Activated naive CD4-positive, alpha-beta T cell (primary cell): ENCODE data around the gene TMIGD2.
"Not testable (repeated sequence)": the region's sequence is repeated elsewhere in the genome, so short reads cannot be mapped to it uniquely, and the experiment has no call there.

Experiments used
- DNase-seq, 4 experiments: peaks; one replicate each; lab custom pipeline; 2025; lab: John Stamatoyannopoulos, UW

The TMIGD2 gene, protein sequence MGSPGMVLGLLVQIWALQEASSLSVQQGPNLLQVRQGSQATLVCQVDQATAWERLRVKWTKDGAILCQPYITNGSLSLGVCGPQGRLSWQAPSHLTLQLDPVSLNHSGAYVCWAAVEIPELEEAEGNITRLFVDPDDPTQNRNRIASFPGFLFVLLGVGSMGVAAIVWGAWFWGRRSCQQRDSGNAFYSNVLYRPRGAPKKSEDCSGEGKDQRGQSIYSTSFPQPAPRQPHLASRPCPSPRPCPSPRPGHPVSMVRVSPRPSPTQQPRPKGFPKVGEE

DNA sequence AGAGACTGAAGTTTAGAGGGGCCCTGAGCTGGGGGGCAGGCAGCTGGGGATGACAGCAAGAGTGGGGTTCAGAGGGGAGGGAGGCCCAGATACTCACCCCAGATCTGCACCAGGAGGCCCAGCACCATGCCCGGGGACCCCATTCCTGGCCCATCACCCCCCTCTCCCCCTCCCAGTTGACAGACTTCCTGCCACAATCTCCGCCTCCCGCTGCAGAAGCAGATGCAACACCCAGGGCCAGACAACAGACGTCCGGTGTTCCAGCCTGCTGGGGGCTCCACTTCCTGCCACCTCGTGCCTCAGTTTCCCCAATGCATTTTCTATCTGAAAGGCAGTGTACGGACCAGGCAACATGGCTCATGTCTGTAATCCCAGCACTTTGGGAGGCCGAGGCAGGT is at the start of gene TMIGD2:
Gene TMIGD2, minus strand, starts transcription at position 147 of the 398 bp plus-strand sequence. Its CDS starts 4 bp downstream, at position 143.
- DNase-seq: peak in 1 of 4 experiments; percentile 42

DNA sequence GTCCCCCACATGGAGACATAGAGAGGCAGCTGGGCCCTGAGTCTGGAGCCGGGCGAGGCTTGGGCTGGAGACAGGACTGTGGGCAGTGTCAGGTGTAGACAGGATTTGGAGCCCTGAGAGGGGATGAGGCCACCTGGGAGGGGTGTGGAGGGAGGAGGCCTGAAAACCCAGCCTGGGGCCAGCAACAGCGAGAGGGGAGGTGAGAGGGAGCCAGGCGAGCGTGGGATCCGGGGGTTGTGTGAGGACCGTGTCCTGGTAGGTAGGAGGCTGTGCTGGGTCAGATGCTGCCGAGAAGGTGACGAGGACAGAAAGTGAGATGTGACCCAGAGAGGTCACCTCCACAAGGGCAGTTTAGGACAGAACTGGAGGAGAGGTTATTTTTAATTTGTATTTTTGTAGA is 48.5 kb upstream of the TMIGD2 start:
- no peak for DNase-seq

DNA sequence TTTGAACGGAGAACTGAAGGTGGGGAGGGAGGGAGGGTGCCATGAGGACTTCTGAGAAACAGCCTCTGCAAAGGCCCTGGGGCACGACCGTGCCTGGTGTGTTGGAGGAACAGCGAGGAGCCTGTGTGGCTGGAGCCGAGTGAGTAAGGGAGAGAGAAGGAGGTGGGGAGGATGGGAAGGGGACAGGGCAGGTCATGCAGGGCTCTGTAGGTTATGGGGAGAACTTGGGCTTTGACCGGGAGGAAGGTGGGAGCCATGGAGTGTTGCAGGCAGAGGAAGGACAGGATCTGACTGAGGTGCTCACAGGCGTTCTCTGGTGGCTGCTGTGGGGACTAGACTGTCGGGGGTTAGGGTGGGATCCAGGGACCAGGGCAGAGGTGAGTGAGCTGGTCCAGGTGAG is 47.9 kb upstream of the TMIGD2 start:
- DNase-seq: no peak

DNA sequence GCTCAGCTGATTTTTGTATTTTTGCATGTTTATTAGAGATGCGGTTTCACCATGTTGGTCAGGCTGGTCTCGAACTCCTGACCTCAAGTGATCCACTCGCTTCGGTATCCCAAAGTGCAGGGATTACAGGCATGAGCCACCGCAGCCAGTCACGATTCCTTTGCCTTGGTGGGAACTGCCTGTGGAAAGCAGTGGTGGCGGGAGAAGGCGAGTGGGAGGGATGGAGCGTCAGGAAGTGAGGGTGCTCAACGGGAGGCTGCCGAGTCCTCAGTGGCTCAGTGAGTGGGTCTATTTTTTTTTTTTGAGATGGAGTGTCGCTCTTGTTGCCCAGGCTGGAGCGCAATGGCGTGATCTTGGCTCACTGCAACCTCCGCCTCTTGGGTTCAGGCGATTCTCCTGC is 47.0 kb upstream of the TMIGD2 start:
- DNase-seq: not testable (repeated sequence)

DNA sequence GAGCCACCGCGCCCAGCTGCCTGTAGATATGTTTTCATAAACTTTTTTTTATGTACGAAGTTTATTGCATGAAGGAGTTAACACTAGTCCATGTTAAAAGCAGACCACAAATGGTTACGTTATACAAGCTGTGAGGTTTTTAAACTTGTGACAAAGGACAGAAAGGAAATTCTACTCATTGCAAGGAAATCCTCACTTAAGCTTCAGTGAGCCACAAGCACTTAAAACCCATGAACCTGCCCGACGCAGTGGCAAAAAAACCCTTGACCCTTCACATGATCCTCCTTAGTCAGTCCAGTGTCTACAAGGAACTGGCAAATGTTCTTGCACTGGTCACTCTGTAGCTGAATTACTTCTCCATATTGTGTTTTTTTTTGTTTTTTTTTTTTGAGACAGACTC is 45.3 kb upstream of the TMIGD2 start:
- no peak for DNase-seq

DNA sequence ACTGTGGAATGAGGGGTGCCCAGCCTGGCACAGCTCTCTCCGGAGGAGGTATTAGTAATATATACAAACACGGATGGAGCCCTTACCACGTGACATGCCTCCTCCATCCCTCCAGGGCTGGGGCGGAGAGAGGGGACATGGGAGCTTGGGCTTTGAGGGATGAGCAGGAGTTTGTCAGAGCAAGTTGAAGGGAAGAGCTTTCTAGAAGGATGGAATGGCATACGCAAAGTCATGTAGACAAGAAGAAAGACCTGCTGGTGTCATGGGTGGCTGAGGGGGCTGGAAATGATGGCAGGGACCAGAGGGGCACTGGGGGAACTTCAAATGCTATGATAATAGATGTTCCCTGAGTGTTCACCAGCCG is 43.8 kb upstream of the TMIGD2 start:
- no peak for DNase-seq

DNA sequence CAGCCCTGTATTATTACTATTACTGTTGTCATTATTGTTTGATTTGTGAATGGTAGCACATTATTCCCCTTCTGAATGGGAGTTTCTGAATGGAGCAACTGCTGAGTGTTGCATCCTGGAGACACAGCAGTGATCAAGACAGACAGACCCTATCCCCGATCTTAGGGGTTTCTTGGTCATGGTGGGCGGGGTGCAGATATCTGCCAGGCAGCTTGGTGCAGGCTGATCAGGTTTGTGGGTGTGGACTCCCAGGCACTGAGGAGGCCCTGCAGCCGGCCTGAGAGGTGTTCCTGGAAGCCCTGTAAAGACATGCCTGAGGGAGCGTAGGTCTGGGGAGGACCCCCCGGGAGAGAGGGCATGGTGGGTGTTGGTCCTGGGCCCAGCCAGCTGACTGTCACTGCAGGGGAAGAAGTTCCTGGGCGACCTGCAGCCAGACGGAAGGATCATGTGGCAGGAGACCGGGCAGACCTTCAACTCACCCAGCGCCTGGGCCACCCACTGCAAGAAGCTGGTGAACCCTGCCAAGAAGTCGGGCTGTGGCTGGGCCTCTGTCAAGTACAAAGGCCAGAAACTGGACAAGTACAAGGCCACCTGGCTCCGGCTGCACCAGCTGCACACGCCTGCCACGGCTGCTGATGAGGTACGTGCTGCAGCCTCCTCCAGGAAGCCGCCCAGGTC is 43.3 kb upstream of the TMIGD2 start:
- no peak for DNase-seq

DNA sequence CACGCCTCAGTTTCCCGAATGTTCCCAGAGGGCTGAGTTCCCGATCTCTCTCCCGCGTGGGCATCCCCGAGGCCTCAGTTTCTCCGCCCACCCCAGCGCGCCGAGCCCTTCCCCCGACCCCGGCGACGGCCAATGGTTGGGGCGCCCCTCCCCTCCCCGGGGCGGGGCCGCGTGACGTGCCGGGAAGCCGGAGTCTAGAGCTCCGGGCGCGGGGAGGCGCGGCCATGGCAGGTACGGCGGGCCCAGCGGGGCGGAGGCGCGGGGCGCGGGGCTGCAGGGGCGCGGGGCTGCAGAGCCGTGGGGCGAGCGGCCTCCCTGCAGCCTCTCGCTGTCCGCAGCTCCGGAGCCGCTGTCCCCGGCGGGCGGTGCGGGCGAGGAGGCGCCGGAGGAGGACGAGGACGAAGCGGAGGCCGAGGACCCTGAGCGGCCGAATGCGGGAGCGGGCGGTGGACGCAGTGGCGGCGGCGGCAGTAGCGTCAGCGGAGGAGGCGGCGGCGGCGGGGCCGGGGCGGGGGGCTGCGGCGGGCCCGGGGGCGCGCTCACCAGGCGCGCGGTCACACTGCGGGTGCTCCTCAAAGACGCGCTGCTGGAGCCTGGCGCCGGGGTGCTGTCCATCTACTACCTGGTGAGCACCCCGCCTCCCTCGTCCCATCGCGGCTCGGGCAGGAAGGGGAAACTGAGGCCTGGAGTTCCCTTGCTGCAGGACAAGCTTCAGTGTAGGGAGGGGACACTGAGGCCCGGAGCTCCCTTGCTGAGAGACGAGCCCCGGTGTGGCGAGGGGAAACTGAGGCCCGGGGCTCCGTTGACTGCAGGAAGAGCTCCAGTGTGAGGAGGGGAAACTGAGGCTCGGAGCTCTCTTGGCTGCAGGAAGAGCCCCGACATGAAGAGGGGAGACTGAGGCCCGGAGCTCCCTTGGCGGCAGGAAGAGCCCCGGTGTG is 41.5 kb upstream of the TMIGD2 start, which contains the start of gene MPND:
Gene MPND, plus strand, starts transcription at position 193 of the 938 bp plus-strand sequence. Its CDS starts 32 bp downstream, at position 225.
- DNase-seq: peak; percentile 77 to 94 (median 85)

DNA sequence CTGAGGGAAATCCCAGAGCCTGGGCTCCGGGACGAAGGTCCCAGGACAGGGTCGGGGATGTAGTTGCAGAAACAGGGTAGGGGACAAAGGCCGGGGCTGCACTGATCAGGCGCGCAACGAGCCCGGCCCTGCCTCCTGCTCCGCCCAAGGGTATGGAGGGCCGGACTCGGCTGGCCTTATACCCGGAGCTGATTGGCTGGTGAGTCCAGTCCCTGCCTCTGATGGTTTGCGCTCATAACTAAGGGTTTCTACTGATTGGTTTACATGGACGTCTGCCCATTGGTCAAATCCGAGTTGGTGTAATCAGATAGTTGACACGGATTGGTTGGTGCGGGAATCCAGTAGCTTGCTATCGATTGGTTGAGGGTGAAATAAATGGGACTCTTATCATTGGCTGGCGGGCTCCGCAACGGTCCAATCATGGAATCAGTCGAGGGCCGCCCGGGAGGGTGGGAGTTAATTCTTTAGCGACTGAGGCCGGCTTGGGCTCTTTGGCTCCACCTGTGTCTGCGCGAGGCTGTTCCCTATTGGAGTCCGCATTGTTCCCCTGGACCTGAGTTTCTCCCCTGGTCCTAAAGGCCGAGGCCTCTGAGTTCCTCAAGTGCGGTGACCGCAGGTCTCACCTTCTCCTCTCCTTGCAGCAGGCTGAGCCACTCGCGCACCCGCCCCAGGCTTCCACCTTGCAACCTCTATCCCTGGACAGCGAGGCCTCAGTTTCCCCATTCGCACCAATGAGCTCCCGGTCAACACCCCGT is 40.6 kb upstream of the TMIGD2 start:
- DNase-seq: peak; percentile 82 to 87 (median 84)

DNA sequence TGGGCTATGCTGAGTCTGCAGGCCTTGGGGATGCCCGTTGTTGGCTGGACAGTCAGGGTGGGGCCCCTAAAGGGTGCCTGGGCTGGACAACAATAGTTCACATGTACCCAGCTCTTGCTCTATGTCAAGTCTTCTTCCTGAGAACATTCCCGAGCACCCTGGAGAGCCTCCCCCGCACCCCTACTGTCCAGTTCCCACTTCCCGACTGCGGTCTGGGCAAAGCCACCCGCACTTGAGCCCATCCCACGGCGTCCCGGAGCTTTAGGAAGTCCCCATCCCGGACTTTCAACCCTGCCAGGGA is 40.1 kb upstream of the TMIGD2 start:
- no peak for DNase-seq

DNA sequence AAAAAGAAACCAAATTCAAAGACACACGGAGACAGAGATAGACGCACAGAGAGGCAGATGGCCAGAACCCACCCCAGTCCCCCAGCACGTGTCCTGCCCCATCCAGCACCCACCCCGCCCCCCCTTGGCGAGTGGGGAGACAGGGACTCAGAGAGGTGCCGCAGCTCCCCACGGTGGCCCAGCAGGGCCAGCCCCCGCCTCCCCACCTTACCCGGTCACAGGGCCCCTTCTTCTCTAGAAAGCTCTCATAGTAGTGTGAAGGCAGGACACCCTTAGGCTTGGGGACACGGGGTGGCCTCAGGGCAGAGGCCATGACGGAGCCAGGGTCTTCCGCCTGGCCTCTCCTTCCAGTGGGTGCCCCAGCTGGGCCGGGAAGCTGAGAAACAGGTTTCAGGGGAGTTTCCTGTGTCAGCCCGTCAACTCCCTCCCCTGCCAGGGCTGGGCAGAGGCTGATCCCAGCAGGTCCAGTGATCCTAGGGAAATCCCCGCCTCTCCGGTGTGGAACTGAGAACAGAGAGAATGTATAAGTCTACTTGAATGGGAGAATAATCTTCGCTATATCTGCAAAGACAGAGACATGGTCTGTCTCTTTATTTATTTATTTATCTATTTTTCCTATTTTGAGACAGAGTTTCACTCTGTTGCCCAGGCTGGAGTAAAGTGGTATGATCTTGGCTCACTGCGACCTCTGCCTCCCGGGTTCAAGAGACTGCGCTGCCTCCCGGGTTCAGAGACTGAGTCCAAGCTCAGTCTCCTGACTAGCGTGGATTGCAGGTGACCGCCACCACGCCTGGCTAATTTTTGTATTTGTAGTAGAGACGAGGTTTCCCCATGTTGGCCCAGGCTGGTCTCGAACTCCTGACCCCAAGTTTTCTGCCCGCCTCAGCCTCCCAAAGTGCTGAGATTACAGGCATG is 36.5 kb upstream of the TMIGD2 start, which contains the start of gene STAP2:
Gene STAP2, minus strand, starts transcription at position 387 of the 915 bp plus-strand sequence. Its CDS starts 74 bp downstream, at position 313.
- DNase-seq: peak in 2 of 4 experiments; percentile 8 to 34

DNA sequence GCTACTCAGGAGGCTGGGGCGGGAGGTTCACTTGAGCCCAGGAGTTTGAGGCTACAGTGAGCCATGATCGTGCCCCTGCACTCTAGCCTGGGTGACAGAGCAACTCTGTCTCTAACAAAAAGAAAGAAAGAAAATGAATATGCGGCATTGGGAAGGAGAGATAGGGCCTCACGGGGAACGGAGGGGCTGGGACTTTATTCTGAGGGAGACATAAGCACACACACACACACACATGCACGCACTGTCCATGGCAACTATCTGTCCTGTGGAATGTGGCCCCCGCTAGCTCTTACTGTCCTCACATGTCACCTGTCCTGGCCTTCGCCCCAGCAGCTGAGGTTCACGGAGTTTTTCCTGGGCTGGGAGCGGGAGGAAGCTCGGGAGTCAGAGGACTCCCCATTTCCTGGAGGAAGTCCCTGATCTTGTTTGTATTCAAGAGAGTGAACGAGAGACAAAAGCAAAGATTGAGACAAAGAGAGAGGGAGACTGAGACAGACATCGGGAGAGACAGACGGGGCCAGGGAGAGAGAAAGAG is 35.8 kb upstream of the TMIGD2 start:
- no peak for DNase-seq

DNA sequence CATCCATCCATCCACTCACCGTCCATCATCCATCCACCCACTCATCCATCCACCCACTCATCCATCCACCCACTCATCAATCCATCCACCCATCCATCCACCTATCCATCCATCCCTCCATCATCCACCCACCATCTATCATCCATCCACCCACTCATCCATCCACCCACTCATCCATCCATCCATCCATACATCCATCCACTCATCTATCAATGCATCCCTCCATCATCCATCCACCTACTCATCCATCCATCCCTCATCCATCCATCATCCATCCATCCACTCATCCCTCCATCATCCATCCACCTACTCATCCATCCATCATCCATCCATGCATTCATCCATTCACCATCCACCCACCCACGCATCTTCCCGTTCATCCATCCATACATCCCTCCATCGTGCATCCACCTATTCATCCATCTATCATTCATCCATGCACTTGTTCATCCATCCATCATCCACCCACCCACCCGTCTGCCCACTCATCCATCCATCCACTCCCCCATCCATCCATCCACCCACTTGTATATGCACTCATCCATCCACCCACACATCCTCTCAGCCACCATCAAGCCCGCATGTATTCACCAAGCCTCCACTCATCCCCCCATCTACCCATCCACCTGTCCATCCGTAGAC is 32.9 kb upstream of the TMIGD2 start:
- DNase-seq: no peak

DNA sequence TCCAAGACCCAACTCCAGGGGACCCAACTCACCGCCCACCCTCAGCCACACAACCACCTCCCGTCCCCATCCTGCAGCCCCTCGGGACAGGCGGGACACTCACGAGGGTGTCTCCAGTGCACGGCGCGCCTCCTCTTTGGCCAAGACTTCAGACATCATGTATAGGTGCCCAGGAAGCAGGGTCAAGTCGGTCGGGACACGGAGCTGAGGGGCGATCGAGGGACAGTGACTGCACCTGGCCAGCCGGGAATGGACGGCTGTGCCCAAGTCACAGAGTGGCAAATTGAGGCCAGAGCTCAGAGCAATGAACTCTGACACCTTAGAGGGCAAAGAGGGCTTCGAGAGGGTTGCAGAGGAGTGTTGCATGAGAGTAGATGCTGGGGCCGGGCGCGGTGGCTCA is 27.7 kb upstream of the TMIGD2 start:
- no peak for DNase-seq

DNA sequence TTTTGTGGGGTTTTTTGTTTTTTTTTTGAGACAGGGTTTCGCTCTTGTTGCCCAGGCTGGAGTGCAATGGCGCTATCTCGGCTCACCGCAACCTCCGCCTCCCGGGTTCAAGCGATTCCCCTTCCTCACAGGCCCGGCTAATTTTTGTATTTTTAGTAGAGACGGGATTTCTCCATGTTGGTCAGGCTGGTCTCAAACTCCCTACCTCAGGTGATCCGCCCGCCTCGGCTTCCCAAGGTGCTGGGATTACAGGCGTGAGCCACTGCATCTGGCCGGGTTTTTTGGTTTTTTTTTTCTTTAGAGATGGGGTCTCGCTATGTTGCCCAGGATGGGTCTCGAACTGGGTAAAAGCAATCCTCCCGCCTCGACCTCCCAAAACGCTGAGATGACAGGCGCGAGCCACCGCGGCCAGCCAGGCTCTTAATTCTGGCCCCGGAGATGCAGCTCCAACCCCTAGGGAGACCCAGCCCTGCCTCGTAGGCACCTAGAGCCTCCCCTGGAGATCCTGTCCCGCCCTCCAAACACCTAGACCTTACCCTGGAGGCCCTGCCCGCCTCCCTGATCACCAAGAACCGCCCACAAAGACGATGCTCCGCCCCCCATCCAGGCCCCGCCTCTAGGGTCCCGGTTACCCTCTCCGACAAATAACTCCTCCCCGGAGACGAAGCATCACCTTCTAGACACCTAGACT is 26.9 kb upstream of the TMIGD2 start:
- DNase-seq: peak in 2 of 4 experiments; percentile 32 to 38

DNA sequence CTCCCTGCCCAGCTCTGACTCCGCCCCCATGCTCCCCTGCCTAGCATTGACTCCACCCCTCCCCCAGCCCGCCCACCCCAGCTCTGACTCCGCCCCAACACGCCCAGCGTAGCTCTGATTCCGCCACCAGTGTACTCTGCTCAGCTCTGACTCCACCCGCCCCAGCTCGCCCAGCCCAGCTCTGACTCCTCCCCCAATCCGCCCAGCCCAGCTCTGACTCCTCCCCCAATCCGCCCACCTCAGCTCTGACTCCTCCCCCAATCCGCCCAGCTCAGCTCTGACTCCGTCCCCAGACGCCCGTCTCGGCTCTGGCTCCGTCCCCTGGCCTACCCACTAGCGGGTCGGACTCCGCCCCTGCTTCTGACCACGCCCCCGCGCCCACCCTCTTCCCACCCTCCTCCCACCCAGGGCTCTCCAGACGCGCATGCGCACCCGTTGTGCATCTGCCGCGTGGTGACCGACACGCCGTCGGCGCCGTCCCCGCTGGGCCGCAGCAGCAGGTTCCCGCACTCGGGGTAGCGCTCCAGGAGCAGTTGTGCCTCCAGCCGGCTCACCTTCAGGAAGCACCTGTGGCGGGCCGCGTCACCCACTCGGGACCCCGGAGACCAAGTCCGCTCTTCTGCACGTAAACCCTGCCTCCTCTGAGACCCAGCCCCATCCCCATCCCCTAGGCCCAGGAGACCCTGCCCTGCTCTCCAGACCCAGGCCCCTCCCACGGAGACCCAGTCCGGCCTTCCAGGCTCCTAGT is 26.2 kb upstream of the TMIGD2 start:
- peak; percentile 94 to 99 (median 94) for DNase-seq

DNA sequence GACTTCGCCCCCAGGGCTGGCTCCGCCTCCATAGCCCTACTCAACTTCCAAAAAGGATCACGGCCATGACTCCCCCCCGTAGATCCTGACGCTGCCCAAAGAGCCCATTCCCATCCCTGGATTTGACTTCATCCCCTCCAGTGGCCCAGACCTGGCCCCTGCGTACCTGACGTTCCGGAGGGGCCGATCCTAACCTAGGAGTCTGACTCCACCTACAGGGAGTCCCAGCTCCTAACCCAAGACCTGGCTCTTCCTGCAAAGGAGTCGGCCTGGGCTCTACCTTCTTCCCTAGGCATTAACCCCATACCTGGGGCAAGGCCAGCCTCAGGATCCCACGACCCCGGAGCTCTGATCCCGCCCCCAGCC is 25.7 kb upstream of the TMIGD2 start:
- no peak for DNase-seq

DNA sequence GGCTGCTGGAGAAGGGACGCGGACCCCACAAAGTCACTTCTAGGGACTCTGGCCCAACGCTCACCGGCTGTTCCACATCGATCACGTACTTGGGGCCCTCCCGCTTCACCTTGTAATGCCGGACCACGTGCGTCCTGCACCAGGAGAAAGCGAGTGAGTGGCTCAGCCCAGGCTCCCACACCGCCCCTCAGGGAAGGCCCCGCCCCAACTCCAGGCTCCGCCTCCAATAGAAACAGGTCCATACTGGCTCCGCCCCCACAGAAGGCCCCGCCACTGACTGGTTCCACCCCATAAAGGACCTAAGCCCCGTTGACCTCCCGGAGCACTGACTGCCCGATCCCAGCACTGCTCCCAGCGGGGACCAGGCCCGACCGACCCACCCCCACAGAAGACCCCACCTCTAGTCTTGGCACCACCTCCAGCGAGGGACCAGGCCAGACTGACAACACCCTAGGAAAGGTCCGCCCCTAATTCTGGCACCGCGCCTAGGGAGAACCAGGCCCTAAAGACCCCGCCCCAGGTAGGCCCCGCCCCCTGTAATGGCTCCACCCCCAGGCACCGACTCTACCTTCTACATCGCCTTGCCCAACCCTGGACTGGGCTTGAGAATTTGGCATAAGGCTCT is 25.2 kb upstream of the TMIGD2 start:
- DNase-seq: peak in 3 of 4 experiments; percentile 45 to 57 (median 55)
